Heart left ventricle (tissue), 13 donors: Measurements from ENCODE around the gene SLC2A4.

Experiments
- POLR2A ChIP-seq, 2 donors: fragments of 450-650 bp; IDR thresholded peaks; one replicate each; pipeline ENCODE4 v1.6.1; 2017; ENCODE audit warnings: antibody characterized with exemption in 2 of 2, mild to moderate bottlenecking in 2 of 2, moderate library complexity in 2 of 2
- TF ChIP-seq, protein P1 (sequence below), 12 donors: fragments of 200-600 bp; sonication (generic) in 4 of 12; IDR thresholded peaks; one replicate each; pipeline versions ENCODE4 v1.5.0 to v1.8.0; 2018 to 2022; ENCODE audit warnings: antibody characterized with exemption in 12 of 12, mild to moderate bottlenecking in 5 of 12
- donor health status: ischemic (EF 13 %, LVEDD 7.1; RV severe dilation, severe dysfunction).
- donor health status: DM: no; HTN: yes; CAD: no.
- donor health status: DM: no; HTN: no; CAD: no.
- donor health status: ischemic (EF 25% LVEDD 6.9; RV normal size, moderate dysfunction).
- donor health status: ischemic (EF 25% LVEDD 5.7; RV mildly dilated, moderate dysfunction).
- donor health status: ischemic (EF 35%, LVEDD 5.7; RV mildly dilated, moderate dysfunction).
- donor health status: nonischemic (EF 11% LVEDD 7.7; RV severe dilation, severe dysfunction).
- donor health status: DM: yes; HTN: yes; CAD: no.
- donor health status: PGD.
- donor health status: ischemic (EF 29% LVEDD 5.4; RV normal size, mild dysfunction).
- donor health status: nonischemic (EF 23%, LVEDD 6.1; RV moderate dilation, normal function).

- TF ChIP-seq, protein P1, sequence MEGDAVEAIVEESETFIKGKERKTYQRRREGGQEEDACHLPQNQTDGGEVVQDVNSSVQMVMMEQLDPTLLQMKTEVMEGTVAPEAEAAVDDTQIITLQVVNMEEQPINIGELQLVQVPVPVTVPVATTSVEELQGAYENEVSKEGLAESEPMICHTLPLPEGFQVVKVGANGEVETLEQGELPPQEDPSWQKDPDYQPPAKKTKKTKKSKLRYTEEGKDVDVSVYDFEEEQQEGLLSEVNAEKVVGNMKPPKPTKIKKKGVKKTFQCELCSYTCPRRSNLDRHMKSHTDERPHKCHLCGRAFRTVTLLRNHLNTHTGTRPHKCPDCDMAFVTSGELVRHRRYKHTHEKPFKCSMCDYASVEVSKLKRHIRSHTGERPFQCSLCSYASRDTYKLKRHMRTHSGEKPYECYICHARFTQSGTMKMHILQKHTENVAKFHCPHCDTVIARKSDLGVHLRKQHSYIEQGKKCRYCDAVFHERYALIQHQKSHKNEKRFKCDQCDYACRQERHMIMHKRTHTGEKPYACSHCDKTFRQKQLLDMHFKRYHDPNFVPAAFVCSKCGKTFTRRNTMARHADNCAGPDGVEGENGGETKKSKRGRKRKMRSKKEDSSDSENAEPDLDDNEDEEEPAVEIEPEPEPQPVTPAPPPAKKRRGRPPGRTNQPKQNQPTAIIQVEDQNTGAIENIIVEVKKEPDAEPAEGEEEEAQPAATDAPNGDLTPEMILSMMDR (IDR thresholded peaks at IDR 0.05): no peak
- TF ChIP-seq POLR2A (IDR thresholded peaks at IDR 0.05): no peak
Observed at GRCh38 chr17:7284911-7285310, 3.4 kb downstream of the SLC2A4 start.
